Epithelial cell of proximal tubule (primary cell): ENCODE measurements around the gene MAGI2. TPM values are rescaled to one million over a fixed set of nuclear protein-coding genes. Genes with fewer than 3 reads are reported as not detected.

Experiments
- DNase-seq: peaks from one replicate; pipeline ENCODE4 v3.0.0-alpha.2; 2011; ENCODE audit warnings: low read depth
- H3K4me3 ChIP-seq: 2 replicates; pipeline ENCODE4 v1.5.1; 2011; ENCODE audit warnings: low read depth, mild to moderate bottlenecking, low read length
- CTCF ChIP-seq: conservative IDR thresholded peaks from 2 replicates; pipeline ENCODE4 v1.5.1; 2012; ENCODE audit warnings: low read depth, mild to moderate bottlenecking, low read length
- total RNA-seq: library from RNA; depleted of rRNA; stranded (reverse); fragments of >200 nt; gene quantifications from 2 replicates; pipeline ENCODE4 v1.2.3, GENCODE V29; 2015

Gene MAGI2
- total RNA-seq, 1 donor from 2014 or later, result 0.92 TPM

DNA sequence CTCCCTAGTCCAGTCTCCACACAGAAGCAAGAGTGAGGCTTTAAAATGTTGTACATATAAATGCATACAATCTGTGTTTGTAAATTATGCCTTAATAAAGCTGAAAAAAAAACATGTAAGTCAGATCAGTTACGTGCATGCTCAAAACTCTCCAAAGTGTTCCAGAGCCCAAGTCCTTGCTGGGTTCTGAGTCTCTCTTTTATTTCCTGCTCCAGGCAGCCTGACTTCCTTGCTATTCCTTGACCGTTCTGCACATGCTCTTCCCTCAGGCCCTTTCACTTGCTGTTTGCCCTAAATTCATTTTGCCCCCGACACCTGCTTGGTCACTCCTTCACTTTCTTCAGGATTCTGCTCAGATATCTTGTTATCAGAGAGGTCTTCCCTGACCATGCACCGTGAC is 884.8 kb downstream of the MAGI2 start:
- no peak overlapping the region for H3K4me3 ChIP-seq
- no peak for DNase-seq
- no peak for TF ChIP-seq CTCF

GRCh38 chr7:78567836-78568235 is 885.6 kb downstream of the MAGI2 start:
- no peak for DNase-seq
- H3K4me3 ChIP-seq, result no peak overlapping the region
- no peak for TF ChIP-seq CTCF

DNA sequence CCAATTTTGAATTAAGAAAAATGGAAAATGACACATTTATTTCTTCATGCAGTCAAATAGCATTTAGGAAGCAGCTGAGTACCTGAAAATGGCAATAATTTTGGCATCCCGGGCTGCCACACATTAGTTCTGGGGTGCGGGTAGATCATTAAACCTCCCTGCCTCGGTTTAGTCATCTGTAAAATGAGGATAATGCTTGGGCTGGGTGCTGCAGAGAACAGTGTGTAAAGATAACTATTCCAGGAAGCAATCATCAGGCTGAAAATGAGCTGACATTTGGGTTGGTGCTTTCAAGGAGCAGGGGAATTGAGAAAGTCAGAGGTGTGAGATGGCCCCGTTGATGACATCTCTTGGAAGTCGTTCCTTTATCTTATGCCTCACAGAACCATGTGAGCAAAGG is 887.7 kb downstream of the MAGI2 start:
- H3K4me3 ChIP-seq, result no peak overlapping the region
- no peak for TF ChIP-seq CTCF
- no peak for DNase-seq

DNA sequence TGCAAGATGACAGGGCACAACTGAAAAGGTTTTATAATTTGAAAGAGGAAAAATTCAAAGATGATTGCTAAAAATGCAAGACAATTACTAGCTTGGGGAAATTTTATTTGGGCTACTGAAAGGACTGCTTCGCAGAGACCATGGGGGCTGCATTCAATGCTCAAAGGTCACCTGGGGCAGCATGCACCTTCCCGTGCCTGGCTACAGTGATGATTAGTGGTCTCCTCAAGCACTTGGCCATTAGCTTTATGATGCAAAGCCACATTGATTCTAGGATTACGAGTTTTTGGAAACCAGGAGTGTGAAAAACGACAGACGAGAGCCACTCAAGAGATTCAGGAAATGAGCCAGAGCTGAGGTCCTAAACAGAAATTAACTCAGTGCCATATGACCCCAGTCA is 890.3 kb downstream of the MAGI2 start:
- no peak for DNase-seq
- H3K4me3 ChIP-seq, result no peak overlapping the region
- TF ChIP-seq CTCF, result no peak

DNA sequence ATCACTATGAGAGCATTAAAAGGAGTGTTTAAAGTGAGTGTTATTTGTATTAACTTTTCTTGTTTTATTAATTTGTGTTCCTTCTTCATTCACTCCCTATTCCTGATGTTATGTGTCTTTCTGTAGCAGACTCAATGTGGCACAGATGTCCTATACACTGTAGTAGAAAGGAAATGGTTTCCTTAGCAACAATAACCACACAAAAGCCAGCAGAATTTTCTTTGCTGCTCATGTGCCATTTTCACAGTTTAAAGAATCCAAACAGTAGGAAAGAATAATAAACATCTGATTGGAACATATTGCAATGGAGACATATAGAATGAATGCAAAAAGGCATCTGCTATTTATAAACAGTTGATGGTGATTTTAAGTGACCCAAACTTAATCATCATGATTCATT is 891.3 kb downstream of the MAGI2 start:
- H3K4me3 ChIP-seq, result no peak overlapping the region
- no peak for TF ChIP-seq CTCF
- no peak for DNase-seq

GRCh38 chr7:78558566-78558965 is 894.9 kb downstream of the MAGI2 start:
- H3K4me3 ChIP-seq, result no peak overlapping the region
- TF ChIP-seq CTCF, result no peak
- no peak for DNase-seq

- no peak for TF ChIP-seq CTCF
- no peak overlapping the region for H3K4me3 ChIP-seq
- no peak for DNase-seq
These were observed 909.5 kb downstream of the MAGI2 start for GRCh38 chr7:78543976-78544375.
